ENCODE results near the gene CLNK. TPM values are rescaled to one million over a fixed set of nuclear protein-coding genes. Genes with fewer than 3 reads are reported as not detected.

Gene CLNK
- total and polyA plus RNA-seq, 12 donors, result 0.15 to 0.62 TPM; not detected in 10

GRCh38 chr4:10659251-10659650, 25.3 kb downstream of the CLNK start:
- 73 to 84% methylated on average over 6 of the region's 6 CpGs for WGBS, 2 donors
- peaks cover 0 to 3% (median 0%) of the 10 kb centered on the region in 9 donors for H3K4me1 ChIP-seq
- no peak overlapping the region for H3K4me3 ChIP-seq
- H3K9me3 ChIP-seq, result peaks cover 0 to 4% (median 0%) of the 10 kb centered on the region in 11 donors
- intact Hi-C loops (cut with DNase I), result no loop called here
- peaks cover 0 to 12% (median 0%) of the 10 kb centered on the region in 7 donors for H3K27me3 ChIP-seq
- no peak for DNase-seq
- no peaks in the 10 kb centered on the region for H3K36me3 ChIP-seq
- ATAC-seq, result no peak
- no peak for TF ChIP-seq CTCF (IDR thresholded peaks at IDR 0.05)
- H3K27ac ChIP-seq, result no peak overlapping the region

- no peak for DNase-seq
- Histone ChIP-seq H3K4me3 (no peak overlapping the region), H3K4me1 (no peaks in the 10 kb centered on the region), H3K9me3 (no peaks in the 10 kb centered on the region), H3K27me3 (peaks cover 0 to 5% (median 0%) of the 10 kb centered on the region in 7 donors), H3K36me3 (no peaks in the 10 kb centered on the region), H3K27ac (no peak overlapping the region)
- no peak for ATAC-seq
- no peak for TF ChIP-seq CTCF (IDR thresholded peaks at IDR 0.05)
- 50 to 58% methylated on average over 2 of the region's 2 CpGs for WGBS, 2 donors
- intact Hi-C loops (cut with DNase I), result no loop called here
Measured at GRCh38 chr4:10656988-10657387, 27.6 kb downstream of the CLNK start.

- H3K4me1 ChIP-seq, result no peaks in the 10 kb centered on the region
- WGBS, 2 donors, result 94 to 96% methylated on average over 3 of the region's 3 CpGs
- no peak for ATAC-seq
Measured at GRCh38 chr4:10656420-10656819, 28.1 kb downstream of the CLNK start.

GRCh38 chr4:10655968-10656367, 28.6 kb downstream of the CLNK start:
- no peaks in the 10 kb centered on the region for H3K9me3 ChIP-seq
- no peak overlapping the region for H3K27ac ChIP-seq
- H3K36me3 ChIP-seq, result no peaks in the 10 kb centered on the region
- no peak for DNase-seq
- H3K4me1 ChIP-seq, result no peaks in the 10 kb centered on the region
- H3K4me3 ChIP-seq, result no peak overlapping the region
- intact Hi-C loops (cut with DNase I), result no loop called here
- TF ChIP-seq CTCF (IDR thresholded peaks at IDR 0.05), result no peak
- WGBS, 2 donors, result 71 to 79% methylated on average over 6 of the region's 6 CpGs
- ATAC-seq, result no peak
- peaks cover 0 to 5% (median 0%) of the 10 kb centered on the region in 7 donors for H3K27me3 ChIP-seq

More at GRCh38 chr4:10656420-10656819, 28.1 kb downstream of the CLNK start:
- DNase-seq, result no peak
- intact Hi-C loops (cut with DNase I), result no loop called here
- no peak for TF ChIP-seq CTCF (IDR thresholded peaks at IDR 0.05)
- Histone ChIP-seq H3K36me3 (no peaks in the 10 kb centered on the region), H3K27ac (no peak overlapping the region), H3K9me3 (no peaks in the 10 kb centered on the region), H3K4me3 (no peak overlapping the region), H3K27me3 (peaks cover 0 to 5% (median 0%) of the 10 kb centered on the region in 7 donors)
